ENCODE data around the gene AK1. TPM values are rescaled to one million over a fixed set of nuclear protein-coding genes. Genes with fewer than 3 reads are reported as not detected.

The AK1 gene
- total RNA-seq, 1 donor from 2014 or later = 43.8 TPM

DNA sequence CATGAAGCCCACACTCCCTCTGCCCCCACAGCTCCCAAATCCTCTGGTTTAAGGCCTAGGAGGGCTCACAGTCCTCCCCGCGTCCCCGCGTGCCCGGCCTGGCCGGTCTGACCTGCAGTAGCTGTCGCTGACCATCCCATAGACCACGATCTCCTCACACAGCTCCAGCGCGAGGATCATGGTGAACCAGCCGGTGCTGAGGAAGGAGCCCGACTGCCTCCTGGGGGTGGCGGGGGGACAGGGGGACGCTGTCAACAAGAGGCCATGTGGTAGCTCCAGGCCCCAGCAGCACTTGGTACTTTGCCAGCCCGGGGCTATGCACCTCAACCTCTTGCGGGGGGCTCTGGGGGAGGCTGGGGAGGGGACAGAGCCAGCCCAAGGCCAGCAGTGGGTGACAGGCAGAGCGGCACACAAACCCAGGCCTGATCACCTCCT lies 32.4 kb upstream of the AK1 start:
- DNase-seq (ENCODE audit: low read depth) = no peak

DNA sequence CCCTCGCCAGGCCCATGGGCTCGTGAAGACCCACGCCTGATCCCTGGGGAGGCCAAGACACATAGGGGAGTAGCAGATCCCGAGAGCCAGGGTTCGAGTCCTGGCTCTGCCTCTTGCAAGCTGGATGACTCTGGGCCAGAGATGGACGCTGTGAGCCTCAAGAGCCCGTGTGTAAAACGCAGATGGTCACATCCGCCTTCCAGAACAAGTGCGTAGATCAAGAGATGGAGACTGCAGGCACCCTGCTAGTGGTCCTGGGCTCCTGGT lies 31.1 kb upstream of the AK1 start:
- no peak for DNase-seq (ENCODE audit: low read depth)

DNA sequence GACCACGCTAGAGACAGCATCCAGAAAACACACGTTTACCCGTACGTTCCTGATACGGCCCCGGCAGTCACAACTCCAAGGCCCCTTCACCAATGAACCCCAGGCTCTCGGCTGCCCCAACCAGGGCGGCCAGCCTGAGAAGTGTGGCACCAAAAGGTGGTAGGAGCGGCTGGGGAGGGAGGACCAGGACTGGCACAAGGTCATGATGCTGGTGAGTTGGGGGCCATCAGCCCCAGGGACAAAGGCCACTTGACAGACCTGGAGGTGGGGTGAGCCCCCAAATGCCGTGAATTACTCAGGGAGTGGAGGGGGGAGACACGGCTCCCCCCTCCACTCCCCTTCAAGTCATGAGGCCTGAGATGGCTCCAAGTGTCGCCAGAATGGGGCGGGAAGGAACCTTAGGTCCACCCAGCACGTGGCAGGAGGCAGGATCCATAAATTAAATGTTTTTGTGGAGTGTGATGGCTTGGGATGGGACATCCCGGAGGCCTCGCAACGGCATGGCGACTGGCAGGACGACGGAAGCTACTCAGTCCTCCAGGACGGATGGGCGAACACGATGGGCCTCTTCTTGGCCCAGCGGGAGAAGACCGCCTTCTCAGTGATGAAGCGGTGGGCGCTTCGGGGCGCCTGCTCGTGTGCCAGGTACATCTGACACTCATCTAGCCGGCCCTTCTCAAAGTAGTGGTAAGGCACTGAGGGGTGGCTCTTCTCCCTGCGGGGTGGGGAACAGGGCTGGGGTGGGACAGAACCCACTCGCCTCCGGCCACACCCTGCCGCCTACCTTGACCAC lies 30.6 kb upstream of the AK1 start:
- no peak for DNase-seq (ENCODE audit: low read depth)

DNA sequence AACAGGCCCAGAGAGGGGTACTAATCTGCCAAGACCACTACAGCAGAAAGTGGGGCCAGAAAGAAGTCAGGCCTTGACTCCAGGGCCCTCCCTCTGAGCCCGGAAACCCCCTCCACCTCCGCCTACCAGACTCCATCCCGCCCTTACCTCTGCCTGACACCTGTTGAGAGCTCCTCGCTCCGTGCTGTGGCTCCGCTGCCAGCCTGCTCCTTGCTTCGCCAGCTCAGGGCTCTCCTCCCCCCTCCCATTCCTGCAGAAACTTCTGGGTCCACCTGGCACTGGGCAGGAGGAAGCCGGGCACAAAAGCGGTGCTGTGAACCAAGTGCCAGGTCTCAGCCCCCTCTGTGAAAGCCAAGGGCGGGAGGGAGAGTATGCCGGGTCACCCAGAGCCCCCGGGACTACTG lies 28.3 kb upstream of the AK1 start:
- no peak for DNase-seq (ENCODE audit: low read depth)

DNA sequence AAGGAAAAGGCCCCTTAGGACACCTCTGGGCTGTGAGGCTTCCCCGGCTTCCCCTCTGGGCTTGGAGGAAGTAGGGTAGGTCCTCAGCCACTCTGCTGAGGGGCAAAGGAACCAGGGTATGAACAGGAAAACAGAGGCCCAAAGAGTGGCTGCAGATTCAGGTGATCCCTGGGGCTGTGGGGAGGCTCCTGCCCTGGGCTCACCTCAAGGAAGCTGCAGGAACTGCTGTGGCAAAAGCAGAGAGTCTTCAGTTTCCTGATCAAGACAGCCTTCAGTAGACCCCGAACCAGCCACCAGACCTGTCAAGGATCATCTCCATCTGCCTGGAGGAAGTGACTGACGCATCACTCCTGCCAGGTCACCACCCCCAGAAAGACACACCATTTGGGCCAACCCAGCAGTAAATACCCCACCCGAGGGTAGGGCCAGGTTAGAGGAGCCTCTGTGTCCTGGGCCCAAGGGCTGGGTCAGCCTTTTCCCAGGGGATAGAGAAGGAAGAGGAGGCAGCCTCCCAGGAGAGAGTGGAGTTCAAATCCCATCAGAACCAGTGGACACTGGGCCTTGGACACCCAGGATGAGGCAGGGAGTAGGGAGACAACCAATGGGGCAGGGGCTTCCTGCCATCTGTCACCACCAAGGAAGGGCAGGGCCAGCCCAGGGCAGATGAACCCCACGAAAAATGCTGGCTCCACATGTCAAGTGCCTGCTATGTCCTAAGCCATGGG lies 27.7 kb upstream of the AK1 start:
- no peak for DNase-seq (ENCODE audit: low read depth)

DNA sequence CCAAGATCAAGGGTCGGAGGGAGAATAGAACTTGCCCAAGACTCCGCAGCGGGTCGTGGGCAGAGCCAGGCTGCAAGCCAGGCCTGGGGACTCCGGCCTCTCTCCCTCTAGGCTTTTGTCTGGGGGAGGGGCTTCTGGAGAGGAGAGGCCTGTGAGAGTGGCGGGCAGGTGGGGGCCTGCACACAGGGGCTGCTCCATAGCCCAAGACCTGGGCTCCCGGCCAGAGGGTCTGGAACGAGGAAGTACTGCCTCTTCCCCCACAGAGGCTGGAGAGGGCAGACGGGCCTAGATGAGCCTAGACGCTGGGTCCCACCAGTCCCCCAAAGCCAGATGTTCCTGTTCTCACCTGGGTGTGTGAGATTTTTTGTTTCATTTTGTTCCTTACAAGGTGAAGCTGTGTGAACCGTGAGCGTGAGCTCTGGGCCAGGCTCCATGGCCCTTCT lies 27.1 kb upstream of the AK1 start:
- no peak for DNase-seq (ENCODE audit: low read depth)

DNA sequence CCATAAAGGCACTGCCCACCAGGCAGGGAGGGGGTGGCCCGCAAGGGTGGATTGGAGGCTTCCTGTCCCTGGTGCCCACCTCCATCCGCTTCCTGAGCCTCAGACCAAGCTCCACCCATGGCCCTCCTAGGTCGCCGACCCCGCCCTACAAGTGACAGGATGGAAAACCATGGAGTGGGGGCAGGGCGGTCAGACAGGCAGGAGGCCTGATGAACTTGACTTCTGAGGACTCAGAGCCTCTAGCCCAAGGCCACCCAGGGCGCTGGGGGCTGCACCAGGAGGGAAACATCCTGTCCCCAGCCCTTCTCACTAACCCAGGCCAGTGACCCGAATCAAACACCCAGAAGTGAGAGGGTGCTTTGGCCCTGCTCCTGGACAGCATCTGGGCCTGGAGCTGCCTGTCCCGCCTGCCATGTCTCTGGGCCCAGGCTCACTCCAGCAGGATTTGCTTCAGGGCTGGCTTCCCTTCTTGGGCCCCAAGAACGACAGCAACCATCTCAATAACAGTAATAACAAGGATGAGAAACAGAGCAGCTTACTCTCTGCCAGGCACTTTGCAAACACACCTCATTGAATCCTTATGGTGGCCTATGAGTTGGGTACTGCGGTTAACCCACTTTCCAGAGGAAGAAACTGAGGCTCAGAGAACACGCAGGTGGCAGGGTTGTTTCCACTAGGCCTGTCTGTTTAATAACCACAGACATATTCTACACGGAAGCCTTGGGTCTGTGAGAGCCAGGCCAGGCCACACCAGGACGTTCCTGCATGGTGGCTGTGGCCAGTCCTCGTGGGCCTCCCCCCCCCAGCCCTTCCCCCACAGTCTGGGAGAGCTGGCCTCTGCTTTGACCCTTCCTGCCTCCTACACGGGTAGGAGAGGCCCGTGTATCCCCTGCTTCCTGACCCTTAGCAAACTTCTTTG lies 26.3 kb upstream of the AK1 start:
- DNase-seq (ENCODE audit: low read depth) = peak; percentile 25

DNA sequence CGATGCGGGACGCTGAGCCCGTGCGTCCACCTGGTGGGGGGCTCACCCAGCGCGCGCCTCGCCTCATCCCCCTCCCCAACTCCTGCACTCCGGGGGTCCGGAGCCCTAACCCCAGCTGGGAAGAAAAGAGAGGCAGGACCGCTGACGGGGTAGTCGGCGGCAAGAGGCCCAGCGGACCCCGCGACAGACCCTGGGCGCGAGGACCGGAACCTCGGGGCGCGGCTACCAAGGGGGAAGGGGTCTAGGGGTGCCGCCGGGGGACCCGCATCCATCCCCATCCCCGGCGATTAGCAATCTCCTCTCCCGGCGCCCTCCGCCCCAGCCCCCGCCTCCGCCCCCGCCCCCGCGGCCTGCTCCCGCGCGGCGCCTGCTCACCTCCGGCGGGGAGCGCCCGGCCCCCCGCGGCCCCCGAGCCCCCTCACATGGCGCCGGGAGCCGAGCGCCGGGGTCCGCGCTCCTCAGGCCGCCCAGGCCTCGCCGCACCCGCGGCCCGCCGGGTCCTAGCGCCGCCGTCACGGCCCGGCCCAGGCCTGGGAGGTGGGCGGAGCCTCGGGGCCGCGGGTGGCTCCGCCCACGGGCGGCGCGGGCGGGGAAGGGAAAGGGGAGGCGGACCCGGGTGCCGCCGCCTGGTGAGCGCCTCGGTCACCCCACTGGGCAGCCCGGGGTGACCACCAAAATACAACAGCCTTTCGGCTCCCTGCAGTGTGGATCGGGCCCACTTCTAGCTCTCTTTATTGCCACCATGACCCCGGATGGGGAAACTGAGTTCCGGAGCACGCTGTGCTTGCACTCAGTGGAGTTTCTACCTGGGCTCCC lies 21.9 kb upstream of the AK1 start, which contains the start of gene ST6GALNAC6:
Gene ST6GALNAC6 (minus strand): TSS at position 476 of the 816 bp plus-strand sequence. CDS start 1,622 bp downstream, outside the sequence.
- DNase-seq (ENCODE audit: low read depth) = no peak

DNA sequence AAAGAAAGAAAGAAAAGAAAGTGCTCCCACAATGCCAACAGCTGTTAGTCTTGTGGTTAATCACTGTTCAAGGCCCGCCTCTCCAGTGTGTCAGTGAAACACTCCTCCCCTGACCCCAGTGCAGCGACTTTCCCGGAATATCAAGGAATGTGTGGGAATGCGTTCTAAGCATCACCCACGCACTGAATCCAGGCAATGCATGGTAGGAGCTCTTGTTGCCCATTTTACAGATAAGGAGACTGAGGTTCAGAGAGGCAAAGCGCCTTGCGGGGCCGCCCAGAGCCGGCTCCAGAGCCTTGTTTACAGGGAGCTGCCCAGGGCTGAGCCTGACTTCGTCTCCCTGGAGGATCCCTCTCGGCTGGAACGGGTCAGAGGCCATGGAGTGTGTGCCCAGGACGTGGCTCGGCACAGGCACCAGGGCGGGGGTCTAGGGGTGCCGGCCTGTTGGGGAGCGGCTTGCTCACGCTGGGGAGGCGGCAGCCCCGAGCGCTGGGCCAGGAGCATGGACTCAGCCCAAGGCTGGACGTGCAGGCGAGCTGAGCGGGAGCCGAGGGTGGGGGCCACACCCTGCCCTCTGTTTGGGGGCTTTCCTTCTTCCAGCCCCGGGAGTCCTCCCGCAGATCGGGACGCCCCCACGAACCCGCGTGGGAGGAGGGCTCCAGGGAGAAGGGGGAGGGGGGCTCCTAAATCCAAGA lies 21.1 kb upstream of the AK1 start:
- peak; percentile 88 for DNase-seq (ENCODE audit: low read depth)

DNA sequence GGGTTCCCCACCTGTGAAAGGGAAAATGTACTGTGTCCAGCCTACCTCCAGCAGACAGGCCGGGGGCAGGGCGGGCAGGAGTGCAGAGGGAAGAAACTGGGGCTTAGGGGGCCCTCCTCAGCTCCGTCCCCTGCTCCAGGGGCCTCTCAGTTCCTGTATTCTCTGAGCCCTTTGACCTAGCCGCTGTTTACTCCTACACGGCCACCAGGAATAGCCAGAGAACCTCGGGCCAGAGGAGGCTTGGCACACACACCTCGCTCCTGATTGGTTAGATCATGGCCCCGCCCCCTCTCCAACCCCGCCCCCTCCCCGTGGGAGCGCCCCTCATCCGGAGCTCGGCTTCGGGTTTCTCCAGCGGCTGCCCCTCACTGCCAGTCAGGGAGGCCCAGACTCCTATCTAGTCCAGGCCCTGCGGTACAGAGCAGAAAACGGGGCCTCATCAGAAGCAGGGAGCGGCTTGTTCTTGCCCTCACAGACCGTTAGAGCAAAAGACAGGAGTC lies 19.8 kb upstream of the AK1 start:
- peak; percentile 53 for DNase-seq (ENCODE audit: low read depth)

DNA sequence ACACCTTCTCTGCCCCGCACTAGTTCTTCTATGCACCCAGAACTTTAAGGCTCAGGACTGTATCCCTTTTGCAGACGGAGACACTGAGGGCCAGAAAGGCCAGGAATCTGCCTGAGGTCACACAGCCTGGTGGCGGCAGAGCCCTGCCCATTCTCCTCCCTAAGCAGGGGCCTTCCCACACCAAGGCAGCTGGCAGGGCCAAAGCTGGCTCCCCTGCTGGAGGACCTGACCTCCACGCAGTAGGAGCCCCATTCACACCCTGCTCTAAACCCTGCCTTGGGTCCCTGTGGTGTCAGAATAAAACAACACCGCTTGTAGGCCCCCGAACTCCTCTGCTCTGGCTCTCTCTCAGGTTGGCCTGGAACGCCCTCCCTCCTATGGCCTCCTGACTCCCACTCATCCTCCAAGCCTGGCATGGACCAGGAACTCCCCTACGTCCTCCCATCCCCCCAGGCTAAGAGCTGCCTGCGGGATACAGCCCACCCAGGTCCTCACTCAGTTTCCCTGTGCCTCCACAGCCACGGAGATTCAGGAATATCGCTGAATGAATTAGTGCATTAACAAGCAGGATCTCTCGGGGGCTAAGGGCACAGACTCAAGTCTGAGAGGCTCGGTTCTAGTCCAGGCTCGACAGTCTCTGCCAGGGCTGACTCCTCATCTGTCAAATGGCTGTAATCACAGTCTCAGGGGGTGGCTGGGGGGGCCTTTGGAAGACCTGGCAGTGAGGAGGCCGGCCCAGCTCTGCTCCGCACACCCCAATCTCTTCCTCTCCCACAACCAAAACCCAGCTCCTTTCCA lies 19.1 kb upstream of the AK1 start:
- no peak for DNase-seq (ENCODE audit: low read depth)

DNA sequence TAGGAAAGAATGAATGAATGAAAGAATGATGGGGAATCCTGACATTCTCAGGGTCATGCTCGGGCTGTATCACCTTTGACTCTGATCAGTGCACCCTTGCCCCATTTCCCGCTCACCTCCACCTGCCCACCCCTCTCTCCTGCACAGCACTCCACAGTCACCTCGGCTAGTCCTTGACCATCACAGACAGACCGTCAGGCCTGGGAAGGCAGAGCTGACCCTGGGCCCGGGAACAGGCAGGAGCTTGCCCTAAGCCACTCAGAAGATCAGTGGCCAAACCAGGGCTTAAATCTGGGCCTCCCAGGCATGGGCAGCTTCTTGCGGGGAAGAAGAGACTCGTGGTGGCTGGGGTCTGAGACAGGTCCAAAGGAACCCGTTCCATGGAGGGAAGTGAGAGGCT lies 18.3 kb upstream of the AK1 start:
- DNase-seq (ENCODE audit: low read depth) = no peak

DNA sequence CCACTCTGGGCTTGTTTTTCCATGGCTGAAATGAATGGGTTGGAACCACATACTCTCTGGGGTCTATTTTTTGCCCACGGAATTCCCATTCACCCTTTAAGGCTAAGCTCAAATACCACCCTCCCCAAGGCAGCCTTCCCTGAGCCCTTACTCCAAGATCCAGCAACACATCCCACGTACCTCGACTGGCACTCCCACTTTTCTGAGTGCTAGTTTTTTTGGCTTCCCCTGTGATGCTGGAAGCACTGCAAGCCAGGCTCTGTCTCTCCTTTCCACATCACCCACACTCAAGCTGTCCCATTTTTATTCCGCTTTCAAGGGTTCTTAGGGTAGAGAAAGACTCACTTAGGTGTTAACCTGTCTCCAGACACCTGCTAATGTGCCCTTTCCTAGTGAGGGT lies 15.9 kb upstream of the AK1 start:
- DNase-seq (ENCODE audit: low read depth) = no peak

DNA sequence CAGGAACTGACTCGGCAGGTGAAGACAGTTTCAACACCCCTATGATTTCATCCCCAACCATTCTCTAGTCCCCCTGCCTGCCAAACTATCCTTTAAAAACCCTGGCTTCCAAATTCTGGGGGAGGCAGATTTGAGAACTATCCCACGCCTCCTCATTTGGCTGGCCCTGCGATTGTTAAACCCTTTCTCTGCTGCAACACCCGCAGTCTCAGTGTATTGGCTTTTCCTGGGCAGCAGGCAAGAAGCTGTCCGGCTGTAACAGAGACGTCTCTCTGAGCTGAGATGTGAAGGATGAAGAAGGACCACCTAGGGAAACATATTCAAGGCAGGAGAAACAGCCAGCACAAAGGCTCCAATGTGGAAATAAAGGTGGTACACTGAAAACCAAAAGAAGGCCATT lies 15.4 kb upstream of the AK1 start:
- DNase-seq (ENCODE audit: low read depth) = no peak

DNA sequence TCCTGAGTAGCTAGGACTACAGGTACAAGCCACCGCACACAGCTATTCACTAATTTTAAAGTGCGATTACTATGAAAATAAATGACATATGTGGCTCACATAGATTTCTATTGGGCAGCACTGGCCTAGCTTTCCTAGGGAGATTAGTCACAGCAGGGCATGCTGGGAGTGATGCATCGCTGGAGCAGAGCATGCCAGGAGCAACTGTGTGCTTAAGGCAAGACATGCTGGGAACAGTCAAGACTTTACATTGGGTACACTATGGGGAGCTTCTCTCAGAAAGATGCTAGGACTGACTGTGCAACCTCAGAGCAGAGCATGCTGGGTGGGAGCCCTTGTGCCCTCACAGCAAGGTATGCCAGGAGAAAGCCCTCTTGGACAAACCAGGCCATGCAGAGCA lies 12.6 kb upstream of the AK1 start:
- DNase-seq (ENCODE audit: low read depth) = no peak

DNA sequence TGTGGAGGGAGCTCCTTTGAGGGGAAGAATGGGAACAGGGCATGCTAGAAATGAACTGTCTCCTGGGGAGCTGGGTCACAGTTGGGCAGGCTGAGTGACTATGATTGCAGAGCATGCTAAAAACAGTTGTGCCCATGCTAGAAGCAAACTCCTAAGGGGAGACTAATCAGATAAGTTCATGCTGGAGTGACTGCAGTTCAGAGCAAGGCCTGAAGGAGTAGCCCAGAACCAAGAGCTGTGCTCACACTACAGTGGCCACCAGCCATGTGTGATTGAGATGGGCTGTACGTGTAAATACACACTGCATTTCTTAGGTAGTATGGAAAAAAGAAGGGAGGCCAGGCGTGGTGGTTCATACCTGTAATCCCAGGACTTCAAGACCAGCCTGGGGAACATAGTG lies 10.3 kb upstream of the AK1 start:
- no peak for DNase-seq (ENCODE audit: low read depth)

DNA sequence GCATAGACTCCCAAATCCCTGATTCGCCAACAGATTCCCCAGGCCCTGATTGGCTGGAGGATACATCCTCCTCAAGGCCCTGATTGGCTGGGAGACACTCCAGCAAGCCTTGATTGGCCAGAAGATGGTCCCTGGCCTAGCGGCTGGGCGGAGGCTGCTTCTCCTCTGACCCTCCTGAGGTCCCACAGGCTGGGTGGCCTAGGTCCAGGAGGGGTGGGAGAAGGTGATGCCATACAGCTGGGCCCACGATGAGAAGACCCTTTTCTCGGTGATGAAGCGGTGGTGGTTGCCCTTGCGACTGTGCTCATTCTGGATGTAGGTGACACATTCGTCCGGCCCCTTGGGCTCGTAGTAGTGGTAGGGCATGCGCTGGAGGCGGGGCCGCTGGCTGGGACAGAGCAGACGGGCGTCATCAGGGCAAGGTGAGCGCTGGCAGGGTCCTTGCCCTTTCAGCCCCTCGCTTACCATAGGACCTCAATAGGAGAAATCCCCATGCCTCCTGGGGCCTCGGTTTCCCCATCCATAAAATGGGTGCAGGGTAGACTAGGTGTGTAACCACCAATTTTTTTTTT lies 9.0 kb upstream of the AK1 start:
- DNase-seq (ENCODE audit: low read depth) = no peak

DNA sequence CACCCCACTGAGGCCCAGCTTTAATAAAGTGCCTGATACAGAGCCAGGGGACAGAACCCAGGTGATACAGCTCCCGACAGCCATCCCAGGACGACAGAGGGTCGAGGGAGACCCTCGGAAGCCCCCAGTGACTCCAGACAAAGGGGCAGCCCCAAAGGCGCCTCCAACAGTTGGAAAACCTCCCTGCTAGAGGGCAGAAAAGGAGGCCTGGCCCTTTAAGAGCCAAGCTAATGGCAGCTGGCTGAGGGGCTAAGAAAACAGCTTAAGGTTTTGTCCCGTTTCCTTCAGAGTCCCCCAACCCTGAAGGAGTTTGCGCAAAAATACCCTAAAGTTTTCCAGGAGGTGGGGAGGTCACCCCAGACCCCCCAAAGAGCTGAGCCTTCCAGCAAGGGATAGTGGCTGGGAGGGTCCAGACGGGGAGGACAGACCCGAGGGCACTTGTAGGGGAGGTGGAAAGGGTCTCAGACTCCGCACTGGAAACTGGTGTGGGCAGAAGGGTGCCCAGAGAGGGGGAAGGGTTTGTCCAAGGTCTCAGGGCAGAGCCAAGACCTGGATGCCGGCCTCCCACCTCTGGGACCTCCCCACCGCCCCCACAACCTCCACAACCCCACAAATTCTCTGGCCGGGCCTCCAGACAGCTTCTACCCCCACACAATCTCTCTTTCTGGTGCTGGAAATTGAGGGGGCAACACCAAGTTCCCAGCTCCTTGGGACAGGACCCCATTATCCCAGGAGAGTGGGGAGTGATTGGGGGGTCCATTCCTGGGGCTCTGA lies 8.2 kb upstream of the AK1 start:
- no peak for DNase-seq (ENCODE audit: low read depth)

Data from renal cortical epithelial cell (primary cell).